Fibroblast of lung (primary cell): ENCODE results near the gene EEIG2.

Experiments used
- EZH2 ChIP-seq: IDR thresholded peaks from 2 replicates; pipeline ENCODE4 v1.5.1; 2012; ENCODE audit warnings: low read length, control low read depth, mild to moderate bottlenecking; ENCODE audit errors: missing control alignments
- TF ChIP-seq, protein P1 (sequence below), 2 donors: IDR thresholded peaks in 1 of 2; conservative IDR thresholded peaks in 1 of 2; 1 replicate in 1 of 2; 2 replicates in 1 of 2; pipeline ENCODE4 v1.5.1; 2011 to 2012; ENCODE audit warnings: low read length in 2 of 2, control low read depth in 1 of 2, inconsistent platforms in 1 of 2, low read depth in 1 of 2, mild to moderate bottlenecking in 1 of 2

DNA sequence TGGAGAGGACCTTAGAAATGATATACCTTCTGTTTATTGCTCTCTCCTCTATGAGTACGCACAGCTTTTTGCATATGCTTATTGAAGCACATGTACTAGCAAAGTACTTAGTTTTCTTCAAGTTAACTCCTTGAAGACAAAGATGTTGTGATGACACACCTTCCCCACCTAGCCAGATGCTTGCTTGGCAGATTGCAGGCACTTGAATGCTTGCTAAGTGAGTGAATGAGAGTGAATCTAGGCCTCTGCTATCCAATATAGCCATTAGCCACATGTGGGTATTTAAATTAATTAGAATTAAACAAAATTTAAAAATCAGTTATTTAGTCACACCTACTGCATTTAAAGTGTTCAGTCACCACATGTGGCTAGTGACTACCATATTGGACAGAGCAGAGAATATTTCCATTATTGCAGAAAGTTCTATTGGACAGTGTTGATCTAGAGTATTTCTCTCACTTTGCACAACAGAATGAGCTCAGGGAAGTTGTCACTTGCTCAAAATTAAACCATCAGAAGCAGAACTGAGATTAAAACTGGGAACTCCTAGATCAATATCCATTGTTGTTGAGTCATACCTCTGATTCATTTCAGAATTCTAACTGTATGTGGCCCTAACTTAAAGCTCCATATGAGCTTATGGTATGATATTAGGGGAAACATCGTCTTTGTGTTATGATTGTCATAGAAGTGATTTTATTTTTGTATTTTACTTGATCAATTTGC lies 8.6 kb upstream of the EEIG2 start:
- TF ChIP-seq, protein P1, sequence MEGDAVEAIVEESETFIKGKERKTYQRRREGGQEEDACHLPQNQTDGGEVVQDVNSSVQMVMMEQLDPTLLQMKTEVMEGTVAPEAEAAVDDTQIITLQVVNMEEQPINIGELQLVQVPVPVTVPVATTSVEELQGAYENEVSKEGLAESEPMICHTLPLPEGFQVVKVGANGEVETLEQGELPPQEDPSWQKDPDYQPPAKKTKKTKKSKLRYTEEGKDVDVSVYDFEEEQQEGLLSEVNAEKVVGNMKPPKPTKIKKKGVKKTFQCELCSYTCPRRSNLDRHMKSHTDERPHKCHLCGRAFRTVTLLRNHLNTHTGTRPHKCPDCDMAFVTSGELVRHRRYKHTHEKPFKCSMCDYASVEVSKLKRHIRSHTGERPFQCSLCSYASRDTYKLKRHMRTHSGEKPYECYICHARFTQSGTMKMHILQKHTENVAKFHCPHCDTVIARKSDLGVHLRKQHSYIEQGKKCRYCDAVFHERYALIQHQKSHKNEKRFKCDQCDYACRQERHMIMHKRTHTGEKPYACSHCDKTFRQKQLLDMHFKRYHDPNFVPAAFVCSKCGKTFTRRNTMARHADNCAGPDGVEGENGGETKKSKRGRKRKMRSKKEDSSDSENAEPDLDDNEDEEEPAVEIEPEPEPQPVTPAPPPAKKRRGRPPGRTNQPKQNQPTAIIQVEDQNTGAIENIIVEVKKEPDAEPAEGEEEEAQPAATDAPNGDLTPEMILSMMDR (conservative IDR thresholded peaks at IDR 0.05 in 1 of 2, IDR thresholded peaks at IDR 0.05 in 1 of 2; ENCODE audit: low read depth in 1 of 2, low read length in 2 of 2) = no peak
- no peak for TF ChIP-seq EZH2
